ENCODE results near the gene MAML2.

Gene MAML2

DNA sequence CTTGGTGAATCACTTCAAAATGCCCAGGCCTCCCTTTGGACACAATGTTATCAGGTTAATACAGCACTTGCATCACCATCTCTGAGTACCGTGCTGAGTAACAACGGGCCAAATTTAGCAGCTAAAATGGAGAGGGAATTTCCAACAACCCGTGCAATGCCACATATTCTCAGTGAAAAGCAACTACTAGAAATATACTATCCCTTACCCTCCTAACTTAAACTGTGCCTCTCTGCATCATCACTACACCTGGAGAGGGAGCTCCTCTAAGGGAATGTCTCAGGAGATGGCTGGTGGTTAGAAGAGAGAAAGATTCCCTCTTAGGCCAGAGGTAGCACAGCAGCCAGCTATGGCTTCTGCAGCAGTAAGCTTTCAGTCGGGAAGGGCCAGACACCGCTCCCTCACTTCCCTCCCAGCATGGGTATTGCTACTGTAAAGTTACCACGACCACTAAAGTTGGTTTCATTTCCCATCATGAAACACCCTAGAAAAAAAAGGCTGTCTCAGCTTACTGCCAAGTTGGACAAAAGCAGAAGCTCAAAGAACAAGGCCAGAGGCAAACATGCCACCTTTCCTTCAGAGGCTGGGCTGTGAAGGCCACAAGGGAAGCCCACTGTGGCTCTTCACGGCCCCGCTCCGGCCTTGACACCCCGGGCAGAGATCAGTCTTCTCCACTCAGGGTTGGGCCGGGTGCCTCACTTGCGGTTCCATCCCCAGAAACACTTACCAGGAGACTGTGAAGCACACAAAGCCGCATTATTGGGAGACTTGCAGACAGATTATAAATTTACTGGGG lies 3.9 kb downstream of the MAML2 start:
- no peak for DNase-seq

DNA sequence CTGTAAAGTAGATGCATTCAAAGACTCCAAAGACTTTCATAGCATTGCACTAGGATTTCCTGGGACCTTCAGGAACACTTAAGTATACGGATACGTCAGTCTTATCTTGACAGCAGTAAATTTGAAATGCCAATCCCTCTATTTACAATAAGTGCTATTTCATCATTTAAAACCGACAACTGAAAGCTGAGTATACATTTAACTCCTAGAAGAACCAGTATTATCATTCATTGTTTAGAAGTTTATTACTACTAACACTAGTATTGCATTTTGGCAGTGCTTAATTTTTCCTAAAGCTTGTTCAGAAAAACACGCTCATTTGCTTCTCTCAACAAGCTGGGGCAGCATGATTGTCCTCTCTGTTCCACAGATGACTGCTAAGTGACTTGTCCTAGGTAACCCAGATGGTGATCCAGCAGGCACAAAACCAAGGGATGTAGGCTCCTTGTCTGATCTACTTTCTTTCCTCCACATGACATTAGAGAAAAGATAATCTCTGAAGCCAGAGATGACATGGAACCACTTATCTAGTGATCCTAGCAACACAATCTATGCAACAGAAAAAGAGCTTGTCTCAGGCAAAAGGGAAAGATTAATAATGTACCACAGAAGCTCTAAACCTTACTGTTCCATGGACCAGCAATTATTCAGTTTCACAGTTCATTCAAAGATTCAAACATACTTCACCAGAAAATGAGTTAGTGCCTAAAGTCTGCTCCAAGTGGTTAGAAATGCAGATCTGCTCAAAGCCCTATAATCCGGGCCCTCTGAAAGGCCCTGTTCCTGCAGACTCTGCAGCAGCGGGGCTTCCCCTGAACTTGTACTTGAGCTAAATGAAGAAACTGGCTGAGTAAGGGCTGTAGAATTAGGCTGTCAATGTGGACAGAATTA lies 5.2 kb downstream of the MAML2 start:
- DNase-seq, result no peak

DNA sequence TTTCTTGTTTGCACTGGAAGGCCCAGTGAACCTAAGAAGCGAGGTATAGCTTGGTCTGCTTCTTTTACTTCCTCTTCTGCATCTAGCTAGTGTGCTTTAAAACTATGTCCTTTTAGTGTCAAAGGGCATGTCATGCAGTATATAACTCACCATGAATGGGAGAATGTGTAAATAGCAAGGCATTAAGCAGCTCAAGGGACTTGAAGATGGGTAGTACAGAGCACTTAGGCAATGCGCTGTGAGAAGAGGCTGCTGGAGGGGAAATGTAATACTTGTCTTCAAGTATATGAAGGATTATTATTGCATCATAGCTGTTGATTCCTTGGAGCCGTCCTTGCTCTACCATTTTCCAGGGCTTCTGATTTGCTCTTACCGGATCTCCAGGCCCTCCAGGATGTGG lies 7.6 kb downstream of the MAML2 start:
- no peak for DNase-seq

DNA sequence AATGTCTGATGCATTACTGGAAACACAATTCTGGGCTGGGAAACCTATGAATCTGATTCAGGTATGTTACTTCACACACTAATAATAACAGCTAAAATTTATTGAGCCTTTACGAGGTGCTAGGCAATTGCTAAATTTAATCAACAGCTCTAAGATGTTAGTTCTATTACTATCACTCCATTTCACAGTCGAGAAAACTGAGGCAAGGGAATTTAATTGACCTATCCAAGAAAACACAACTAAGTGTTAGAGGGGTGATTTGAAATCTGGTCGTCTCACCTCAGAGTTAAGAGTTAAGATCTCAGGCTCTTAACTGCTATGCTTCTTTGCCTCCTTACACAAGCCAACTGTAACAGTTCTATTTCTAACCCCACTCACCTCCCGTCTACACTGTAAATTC lies 8.8 kb downstream of the MAML2 start:
- no peak for DNase-seq

DNA sequence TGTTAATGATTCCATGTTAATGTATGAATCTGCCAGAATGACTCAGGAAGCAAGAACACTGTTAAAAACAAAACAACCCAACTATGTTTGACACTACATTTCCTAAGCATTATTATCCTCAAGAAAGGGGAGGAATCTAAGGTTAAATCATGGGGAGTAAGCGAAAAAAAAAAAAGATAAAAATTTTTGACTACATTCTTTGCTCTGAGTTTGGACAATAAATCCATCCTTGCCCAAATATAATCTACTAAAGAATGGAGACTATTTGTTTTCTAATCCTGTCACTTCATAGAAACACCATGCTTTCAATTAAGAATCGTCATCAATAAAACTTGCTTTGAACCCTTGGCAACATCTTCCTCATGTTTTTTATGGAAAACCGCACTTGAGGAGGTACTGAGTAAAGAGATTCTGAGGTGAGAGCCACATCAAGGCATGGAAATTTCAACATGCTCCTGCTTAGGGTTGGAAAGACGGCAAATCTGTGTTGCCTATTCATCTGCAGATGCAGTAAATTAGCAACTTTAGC lies 9.7 kb downstream of the MAML2 start:
- no peak for DNase-seq

DNA sequence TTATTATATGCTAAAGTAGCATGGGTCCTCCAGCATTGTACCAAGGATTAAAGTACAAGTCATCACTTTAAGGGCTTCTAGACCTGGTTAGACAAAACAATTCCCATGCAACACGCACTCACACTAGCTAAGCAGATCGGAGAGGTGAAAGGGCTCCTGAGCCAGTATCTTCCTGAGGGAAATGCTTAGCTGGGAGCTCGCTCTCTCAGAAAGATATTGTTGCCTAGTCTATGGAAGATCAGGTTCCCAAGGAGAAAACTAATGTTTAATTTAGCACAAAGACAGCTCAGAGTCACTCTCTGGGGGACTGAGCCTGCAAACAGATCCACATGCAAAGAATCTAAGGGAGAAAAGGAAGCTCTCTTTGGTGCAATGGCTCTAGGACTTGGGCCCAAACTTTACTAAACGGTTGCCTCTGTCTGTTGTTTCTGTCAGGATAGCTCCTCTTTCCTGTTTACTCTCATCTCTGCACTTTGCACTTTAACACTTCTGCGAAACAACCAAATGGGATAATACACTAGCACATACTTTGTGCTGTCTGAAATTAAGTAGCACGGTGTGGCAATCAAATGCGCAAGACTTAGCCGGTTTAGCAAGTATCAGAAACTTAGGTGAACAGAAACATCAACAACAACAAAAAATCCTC lies 10.7 kb downstream of the MAML2 start:
- DNase-seq, result no peak

DNA sequence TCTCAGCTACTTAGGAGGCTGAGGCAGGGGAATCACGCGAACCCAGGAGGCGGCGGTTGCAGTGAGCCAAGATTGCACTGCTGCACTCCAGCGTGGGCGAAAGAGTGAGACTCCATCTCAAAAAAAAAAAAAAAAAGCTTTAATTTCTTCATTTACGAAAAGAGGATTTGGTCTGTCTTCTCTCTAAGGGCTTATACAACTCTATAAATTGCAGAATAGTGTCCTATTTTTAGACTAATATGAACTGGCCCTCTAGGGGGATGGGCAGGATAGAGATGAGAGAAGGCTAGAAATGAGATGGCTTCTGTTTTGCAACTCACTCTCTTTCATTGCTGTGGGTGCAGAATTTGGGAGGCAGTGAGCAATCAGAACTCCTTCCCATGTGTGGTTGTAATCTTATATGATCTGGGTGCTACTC lies 11.3 kb downstream of the MAML2 start:
- DNase-seq, result no peak

DNA sequence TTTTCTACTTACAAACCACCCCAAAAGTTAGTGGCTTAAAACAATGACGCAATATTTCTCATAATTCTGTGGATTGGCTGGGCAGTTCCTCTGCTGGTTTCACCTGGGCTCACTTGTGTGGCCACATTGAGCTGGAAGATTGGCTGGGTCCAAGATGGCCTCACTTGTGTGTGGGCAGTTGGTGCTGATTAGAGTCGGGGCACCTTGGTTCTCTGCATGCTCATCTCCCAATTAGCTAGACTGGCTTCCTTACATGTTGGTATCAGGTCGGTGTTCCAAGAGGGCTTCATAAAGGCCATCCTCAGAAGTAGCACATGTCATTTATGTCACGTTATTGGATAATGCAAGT lies 12.5 kb downstream of the MAML2 start:
- no peak for DNase-seq

DNA sequence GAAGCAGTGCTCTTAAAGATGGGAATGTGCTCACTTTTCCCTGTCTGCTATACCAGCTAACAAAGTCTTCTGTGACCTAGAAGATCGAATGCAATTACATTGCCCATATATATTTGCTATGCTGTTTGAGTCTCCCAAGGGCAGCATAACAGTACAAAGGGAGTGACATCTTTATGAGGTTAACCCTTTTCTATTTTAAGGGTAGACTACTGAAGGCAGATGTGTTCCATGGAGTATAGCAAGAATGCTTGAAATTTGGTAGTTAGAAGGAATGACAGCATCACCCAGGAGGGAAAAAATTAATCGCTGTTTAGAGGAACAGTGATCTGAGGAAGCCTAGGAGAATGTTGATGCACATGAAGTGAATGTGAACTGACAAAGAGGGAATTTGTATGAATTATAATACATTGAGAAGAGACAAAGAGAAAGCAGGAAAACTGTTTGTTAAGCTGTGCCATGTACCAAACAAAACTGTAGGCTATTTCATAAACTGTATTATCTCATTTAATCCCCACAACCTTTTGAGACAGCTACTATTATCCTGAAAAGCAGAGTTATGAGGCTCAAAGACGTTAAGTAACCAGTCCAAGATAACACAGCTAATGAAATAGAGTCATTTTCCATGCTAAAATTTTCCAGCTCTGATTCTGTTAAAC lies 13.0 kb downstream of the MAML2 start:
- DNase-seq, result no peak

DNA sequence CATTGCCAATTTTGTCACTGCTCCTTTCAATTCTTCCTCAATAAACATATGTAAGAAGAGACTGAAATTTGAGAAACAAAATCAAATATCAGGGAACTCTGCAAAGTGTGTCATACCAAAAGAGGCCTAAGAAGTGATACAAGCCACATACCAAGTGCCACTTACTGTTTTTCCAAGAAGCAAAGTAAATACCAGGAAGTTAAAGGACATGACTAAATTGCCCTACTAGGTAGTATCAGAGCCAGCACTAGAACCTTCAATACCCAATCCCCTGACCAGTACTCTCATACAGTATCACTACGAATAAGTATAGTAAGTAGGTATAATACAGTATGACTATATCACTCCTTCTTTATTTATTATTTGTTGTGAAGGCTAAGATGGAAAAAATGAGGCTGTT lies 13.6 kb downstream of the MAML2 start:
- DNase-seq, result no peak

DNA sequence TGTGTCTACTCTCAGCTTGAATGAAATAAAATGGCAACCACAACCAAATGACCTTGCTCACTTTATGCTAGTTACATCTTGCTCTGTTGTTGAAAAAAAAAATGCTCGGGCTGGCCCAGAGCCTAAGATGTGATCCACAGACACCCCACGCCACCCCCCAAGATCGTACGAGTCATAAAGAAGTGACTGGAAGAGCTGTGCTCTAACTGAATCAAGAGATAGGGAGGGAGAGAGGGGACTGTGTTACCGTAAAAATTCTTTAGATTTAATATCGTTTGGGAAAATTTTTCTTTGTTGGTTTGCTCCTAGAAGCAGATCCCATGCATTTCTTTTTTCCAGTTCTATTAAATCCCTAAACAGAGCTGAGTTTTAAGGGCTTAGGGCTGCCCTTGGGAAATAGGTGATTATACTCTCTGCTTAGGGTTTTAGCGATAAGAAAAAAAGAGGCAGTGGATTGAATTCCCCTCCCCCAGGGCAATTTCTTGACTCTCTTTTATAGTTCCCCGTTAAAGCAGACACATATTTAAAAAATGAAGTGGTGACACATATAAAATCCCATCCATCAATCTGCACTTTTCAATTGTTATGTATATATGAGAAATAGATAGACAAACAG lies 14.5 kb downstream of the MAML2 start:
- DNase-seq, result no peak

DNA sequence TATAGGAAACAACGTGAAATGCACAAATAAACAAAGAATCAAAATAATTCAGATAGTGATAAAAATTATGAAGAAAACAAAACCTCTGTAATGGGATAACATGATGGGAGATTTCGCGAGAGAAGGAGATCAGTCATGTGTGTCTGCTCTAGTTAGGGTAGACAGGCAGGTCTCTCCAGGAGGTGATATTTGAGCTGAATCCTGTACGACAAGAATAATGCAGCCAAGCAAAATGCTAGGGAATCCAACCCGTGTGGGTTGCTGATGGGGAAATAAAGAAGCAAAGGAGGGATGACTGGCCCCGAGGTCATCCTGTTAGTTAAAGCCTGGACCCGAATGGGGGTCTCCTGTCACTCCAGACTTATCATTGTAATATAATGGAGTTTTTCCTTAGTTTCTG lies 16.0 kb downstream of the MAML2 start:
- DNase-seq, result no peak

DNA sequence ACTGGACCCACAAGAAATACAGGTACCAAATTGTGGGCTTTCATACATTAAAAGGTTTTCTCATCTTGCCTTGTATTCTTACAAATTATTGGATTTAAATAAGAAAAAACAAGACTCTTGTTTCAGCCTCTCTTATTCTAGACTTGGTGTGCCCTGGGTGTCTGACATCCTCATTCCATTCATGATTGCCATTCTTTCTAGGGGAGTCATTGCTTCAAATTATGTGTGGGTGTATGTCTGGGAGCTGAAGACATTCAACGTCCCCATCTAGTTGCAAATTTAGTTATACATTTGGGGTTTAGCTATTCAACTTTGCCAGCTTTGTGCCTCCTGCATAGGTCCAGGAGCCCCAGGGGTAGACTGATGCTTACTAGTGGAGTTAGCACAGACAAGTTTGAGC lies 18.1 kb downstream of the MAML2 start:
- DNase-seq, result no peak

DNA sequence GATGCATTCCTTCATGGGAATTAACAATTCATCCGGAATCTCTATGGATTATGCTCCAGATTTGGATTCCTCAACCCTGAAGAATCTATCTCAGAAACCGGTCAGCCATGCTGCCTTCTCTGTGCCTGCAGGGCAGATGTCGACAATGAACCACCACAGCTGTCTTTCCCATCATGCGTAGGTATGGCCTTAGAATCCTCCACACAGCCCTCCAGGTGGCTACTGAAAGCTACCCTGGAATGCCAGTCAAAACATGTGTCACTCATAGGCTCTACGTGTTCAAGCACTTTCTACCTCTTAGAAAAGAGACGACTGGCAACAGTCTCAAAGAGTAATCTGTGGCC lies 19.4 kb downstream of the MAML2 start:
- no peak for DNase-seq

DNA sequence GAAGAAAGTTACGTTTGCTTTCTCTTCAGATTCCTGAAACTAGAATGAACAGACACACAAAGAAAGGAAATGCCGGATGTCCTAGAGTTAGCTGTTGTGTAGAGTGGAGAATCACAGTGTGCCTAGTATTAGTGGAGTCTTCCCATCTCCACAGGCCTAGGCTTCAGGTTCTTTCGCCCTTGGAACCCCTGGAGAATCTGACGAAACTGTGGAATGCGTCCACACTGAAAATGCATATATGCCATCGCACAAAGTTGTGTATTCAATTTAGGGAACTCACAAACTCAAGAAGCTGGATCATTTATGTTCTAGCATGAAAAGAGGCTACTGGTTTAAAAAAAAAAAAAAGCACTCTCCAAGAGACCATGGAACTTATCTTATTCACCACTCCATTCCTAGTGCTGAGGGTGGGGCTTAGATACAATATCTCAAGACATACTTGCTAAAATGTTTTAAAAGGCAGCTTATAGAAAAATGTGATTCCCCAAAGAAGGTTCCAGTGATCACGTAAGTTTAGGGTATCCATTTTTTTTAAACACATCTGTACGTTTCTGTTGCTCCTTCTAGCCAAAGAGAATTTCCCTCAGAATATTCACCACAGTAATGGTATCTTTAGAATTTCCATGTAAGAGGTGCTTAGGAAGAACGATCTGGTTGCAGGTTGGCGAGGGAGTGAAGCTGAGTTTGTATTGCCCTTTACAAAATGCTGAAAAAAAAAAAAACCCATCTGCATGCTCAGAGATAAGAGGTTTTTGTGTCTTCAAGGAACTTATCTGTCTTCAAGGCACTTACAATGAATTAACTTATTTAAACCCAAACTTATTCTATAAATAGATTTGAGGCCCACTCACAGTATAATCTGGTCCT lies 20.0 kb downstream of the MAML2 start:
- no peak for DNase-seq

DNA sequence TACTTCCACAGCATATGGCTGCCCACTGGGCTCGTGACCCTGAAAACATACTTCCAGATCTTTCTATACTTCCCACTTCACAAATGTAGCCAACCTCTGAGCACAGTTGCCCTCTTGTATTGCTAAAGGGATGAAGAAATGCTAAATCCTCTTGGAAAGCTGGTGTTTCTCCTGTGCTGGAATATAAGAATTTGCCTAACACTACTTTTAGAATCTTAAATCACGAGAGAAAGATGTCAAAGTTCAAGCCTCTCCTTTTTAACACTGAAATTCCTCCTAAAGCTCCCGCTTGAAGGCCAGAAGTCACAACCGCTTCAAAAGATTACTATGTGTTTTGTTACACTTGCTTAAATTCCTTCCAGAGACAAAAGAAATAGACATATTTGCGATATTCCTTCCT lies 21.9 kb downstream of the MAML2 start:
- DNase-seq, result no peak

DNA sequence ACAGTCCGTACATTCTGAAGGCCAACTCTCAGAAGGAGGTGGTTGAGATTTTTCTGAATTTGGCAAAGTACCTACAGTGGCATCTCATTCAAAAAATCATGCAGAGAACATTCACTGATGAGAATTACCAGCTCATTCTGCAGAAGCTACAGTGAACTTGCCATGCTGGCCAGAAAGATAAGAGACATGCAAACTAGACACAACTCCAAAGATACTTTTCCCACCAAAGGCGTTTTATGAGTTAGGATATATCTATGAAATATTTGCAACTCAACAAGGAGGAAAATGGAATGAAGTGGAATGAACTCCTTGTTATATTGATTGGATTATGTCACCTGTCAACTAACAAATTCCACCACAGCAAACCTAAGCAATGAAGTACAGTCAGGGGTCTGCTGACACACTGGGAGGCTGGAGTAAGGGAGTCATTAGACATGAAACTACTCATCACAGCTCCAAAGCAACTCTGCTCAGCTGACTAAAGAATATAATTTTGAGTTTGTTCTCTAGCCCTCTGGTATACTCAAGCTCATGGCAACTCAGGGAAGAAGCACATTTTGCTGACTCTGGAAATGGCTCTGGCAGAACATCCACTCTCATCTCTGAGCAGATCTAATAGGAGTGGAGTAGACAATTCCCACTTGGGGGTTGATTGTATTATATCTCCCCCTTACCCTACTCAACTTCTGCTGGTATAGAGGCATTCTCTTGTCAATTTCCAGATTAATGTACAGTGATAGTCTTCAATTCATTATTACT lies 22.9 kb downstream of the MAML2 start:
- no peak for DNase-seq

DNA sequence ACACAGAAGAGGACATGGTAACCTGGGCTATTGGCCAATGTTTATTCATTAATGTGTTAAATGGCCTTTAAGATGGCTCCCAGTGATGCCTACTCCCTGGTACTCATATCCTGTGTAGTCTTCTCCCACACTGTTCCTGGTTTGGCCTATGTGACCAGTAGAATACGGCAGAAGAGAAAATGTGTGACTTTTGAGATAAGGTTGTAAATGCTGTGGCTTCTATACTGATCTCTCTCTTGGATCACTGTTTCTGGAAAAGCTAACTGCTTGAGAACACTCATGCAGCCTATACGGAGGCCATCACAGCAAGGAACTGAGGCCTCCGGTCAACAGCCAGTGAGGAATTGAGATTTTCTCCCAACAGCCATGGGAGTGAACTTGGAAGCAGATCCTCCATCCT lies 24.1 kb downstream of the MAML2 start:
- no peak for DNase-seq

DNA sequence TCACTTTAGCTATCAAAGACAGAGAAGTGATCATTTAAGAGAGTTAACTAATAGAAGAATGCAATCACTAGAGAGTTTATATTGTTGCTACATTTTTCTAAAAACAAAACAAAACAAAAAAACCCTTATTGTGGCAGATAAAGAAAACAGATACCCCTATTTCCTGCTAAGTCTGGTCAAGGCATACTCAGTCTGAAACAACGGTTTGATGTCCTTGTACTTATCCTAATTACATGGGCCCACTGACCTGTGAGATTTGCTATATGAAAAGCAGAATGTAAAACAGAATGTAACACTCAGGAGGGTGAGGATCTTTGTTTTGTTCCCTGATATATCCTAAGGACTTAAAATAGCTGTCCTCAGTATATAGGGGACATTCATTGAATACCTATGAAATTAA lies 24.6 kb downstream of the MAML2 start:
- DNase-seq, result no peak

DNA sequence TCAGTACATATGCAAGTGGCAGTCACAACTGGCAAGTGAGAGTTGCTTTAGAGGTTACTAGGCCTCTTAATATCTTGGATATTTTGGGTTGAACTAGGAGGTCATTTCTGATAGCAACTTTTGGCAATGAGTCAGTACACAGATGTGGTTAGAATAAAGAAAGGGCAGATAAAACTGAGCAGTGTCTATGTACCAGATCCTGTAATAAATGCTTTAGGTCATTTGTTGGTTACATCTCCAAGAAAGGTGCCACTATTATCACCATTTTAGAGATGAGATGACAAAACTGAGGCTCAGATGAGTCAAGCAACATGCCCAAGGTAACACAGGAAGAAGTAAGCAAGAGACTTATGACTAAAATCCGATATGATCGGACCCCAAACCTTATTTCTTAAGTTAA lies 25.0 kb downstream of the MAML2 start:
- DNase-seq, result no peak

DNA sequence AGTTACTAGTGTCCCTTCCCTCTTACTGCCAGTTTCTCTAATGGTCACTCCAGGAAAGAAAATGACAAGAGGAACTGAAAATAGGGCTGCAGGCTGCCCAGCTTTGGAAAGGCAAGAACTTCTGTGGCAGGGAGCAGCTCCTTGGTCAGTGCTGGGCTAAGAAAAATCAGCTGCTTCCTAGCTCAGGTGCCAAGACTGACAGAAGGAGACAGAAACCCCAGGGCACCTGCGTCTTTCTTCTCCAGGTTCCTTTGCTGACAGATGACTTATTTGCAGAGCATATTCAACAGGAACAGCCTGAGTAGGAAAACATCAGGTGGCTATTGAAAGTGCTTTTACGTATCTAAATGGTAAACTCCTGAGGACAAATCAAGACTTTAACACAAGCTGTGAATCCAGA lies 25.4 kb downstream of the MAML2 start:
- no peak for DNase-seq

Data from NCI-H446 treated with DMSO at 0.1 percent for 48 hours (cell line).